HG03066 (cell line): ENCODE results near the gene MALSU1.

Source experiments
- ATAC-seq: cut with Tn5 transposase; IDR thresholded peaks from one replicate; pipeline ENCODE4 v1.9.1; 2021; ENCODE audit warnings: low read depth; ENCODE audit not compliant: unreplicated experiment

Gene MALSU1

DNA sequence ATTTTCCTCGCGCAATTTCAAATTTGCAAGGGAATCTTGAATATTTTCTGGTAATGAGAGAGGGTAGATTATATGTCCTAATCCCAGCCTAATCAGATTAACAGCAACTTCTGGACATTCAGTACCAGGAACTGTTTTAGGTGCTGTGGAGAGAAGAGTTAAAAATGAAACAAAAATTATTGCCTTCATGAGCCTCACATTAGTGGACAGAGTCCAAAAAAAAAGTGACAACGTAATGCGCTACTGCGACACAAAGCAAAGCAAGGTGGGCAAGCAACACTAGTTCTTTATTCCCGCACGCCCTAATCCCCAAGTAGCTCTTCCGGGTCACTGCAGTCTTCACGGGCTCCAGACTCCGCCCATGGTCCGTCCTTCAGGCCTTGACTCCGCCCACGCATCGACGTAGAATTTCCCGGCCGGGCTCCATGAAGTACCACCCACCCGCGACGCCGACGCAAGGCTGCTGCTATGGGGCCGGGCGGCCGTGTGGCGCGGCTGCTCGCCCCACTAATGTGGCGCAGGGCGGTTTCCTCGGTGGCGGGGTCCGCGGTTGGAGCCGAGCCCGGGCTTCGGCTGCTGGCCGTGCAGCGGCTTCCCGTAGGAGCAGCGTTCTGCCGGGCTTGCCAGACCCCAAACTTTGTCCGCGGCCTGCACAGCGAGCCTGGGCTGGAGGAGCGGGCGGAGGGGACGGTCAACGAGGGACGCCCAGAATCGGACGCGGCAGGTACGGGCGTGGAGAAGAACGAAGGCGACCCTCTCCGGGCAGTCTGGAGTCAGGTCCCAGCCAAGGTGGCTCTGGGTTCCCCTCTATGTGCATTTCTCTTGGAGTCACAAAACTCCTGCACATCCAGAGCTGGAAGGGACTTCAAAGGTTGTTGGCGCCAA lies at the start of gene MALSU1:
Gene MALSU1, plus strand, starts transcription at position 455 of the 885 bp plus-strand sequence. Its CDS starts 14 bp downstream, at position 469.
- peak; percentile 99 for ATAC-seq

DNA sequence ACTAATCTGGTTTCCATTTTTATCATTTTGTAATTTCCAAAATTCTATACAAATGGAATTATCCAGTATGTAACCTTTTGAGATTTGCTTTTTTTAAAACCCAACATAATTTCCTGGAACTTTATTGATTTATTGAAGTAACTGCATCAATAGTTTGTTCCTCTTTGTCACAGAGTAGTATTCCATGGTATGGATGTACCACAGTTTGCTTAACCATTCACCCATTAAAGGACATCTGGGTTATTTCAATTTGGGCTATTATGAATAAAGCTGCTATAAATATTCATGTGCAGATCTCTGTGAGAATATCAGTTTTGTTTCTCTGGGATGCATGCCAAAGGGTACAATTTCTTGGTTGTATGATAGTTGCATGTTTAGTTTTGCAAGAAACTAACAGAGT lies 49.7 kb upstream of the MALSU1 start:
- no peak for ATAC-seq

DNA sequence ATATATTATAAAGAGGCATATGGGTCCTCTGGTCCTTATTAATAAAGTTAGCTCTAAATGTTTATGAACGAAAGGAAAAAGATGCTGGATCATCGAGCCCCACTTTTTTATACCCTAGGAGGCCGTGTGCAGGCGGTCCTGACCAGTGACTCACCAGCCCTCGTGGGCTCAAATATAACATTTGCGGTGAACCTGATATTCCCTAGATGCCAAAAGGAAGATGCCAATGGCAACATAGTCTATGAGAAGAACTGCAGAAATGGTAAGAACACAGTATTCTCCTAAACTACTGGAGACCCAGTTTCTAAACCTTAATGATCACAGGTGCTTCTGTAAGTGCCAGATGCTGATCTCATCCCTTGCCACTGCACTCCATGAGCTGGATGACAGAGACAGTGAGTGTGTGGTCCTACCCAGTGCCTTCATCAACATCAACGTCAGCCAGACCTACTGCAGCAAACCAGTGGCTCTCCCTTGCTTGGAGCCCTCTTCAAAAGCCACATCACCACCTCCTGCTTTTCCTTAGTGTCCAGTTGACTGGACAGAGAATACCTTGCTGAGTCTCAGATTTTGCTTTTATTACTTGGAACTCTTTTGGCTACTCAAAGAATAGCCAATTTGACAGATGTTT lies 45.0 kb upstream of the MALSU1 start:
- ATAC-seq, result no peak

DNA sequence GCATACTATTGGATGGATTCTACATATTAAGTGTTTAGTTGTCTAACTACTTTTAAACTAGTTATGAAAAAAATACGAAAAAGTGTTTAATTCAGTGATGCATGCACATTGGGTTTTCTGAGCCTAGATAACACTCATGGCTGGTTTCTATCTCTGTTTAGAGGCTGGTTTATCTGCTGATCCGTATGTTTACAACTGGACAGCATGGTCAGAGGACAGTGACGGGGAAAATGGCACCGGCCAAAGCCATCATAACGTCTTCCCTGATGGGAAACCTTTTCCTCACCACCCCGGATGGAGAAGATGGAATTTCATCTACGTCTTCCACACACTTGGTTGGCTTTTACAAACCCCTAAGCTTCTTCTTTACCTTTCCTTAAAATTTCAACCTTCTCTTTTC lies 42.4 kb upstream of the MALSU1 start:
- ATAC-seq, result no peak

DNA sequence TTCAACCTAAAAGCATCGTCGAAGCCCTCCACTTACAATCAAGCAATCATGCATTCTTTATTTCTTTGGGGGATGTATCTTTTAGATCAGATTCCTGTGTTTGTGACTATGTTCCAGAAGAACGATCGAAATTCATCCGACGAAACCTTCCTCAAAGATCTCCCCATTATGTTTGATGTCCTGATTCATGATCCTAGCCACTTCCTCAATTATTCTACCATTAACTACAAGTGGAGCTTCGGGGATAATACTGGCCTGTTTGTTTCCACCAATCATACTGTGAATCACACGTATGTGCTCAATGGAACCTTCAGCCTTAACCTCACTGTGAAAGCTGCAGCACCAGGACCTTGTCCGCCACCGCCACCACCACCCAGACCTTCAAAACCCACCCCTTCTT lies 38.8 kb upstream of the MALSU1 start:
- ATAC-seq, result no peak

DNA sequence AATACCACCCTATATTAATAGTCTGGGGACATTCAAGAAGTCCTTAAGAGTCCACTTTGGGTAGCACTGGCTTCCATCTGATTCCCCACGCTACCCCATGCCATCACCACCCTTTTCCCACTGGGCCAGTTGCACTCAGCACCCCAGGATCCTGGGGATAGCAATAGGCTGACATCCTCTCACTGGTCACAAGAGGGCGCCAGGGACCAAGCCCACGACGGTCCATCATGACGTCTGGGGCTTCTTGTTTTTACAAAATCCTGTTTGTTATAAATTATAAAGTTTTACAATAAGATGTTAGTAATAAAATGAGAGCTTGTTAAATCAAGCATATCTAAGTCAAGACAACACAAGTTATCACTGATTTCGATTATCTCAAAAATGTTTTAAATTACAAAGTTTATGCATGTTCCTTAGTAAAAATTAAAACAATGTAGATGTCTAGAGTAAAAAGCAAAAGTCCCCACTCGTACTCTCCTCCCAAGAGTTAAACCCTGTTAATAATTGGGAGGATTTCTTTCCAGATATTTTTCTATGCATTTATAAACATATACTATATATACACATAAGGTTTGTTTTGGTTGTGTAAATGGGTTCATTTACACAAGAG lies 37.2 kb upstream of the MALSU1 start:
- peak; percentile 89 for ATAC-seq

DNA sequence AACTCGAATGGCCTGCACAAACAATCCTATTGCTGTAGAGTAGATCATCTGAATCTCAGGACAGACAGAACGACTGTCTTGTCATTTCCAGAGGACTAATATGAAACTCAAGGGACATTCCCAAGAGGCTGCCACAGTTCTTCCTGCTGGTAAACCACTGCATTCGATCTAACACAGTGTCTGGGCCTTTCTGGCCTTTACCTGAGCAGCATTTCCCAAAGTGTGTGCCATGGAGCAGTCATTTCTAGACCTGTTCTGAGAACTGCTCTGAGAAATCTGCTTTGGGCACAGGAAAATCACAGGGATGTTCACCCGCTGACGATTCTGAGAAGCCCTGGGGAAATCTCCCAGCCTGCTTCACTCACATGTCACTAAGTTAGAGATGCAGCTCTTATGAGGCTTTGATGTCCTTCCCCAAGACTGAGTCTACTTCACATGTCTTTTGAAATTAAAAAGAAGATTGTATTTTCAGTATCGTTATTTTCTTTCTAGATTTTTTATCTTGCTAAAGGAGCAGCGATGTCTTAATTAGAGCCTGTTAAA lies 34.2 kb upstream of the MALSU1 start:
- ATAC-seq, result no peak

DNA sequence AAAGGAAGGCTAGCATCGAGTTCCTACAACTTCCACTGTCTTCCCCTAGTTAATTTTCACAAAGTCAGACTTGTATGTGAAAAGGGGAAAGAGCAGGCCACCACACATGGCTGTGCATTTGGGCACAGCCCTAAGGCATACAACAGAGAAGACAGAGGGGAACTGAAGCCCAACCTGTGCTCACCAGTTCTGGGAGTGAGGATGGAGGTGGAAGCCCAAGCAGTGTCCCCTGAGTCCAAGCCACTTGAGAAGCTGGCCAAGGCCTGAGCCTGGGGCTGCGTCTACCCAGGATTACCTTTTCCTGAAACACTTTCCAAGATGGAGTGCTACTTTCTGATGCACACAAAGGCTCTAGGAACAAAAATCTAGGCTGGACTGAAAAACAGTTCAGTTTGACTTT lies 32.2 kb upstream of the MALSU1 start:
- no peak for ATAC-seq

DNA sequence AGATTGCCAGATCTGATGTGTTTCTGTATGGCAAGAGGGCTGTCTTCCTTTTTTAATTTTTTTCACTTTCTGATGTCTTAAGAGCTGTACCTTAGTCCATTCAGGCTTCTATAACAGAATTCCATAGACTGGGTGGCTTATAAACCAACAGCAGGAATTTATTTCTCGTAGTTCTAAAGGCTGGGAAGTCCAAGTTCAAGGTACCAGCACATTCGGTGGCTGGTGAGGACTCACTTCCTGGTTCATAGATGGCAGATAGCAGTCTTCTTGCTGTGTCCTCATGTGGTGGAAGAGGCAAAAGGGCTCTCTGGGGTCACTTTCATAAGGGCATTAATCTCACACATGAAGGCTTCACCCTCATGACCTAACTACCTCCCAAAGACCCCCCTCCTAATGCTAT lies 31.8 kb upstream of the MALSU1 start:
- no peak for ATAC-seq

DNA sequence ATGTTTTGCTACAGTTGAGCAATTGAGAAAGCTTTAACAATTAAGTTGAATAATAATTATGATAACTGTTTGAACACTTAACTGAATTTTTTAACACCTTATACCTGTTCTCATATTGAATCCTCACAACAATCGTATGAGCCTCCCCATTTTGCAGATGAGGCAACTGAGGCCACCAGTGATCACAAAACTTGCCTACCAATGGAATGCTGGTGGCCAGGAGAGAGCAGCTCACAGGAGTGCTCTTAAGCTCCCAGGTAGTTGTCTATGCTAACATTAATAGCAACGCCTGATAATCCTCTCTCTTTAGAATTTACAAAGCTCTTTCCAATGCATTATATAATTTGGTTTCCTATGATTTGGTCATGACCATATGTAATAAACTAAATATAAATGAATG lies 31.0 kb upstream of the MALSU1 start:
- no peak for ATAC-seq

DNA sequence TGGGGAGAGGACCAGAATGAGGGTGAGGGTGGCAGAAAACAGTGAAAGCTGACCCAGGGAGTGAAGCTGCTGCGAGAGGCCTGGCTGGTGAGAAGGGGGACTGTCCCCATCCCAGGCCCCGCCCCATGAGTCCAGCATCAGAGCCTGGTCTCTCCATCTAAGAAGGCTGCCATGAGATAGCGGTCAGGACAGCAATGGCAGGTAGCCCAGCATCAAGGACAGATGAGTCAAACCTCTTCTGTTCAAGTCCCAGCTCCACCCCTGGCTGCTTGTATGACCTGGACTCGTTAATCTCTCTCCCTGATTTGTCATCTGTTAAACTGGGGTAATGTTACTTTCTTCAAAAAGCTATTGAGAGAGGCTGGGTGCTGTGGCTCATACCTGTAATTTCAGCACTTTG lies 30.4 kb upstream of the MALSU1 start:
- no peak for ATAC-seq

DNA sequence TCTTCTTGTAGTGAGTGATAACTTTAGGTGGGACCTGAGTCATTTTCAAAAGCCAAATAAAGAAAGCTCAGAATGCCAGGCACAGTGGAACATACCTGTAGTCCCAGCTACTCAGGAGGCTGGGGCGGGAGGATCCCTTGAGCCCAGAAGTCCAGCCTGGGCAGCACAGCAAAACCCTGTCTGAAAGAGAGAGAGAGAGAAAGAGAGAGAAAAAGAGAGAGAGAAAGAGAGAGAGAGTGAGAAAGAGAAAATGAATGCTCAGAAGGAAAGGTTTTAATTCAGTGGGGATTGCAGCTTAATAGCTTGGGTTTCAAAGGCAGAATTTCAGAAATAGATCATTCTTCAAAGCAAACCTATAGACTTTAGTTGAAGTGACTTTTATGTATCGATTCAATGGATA lies 26.9 kb upstream of the MALSU1 start:
- no peak for ATAC-seq

DNA sequence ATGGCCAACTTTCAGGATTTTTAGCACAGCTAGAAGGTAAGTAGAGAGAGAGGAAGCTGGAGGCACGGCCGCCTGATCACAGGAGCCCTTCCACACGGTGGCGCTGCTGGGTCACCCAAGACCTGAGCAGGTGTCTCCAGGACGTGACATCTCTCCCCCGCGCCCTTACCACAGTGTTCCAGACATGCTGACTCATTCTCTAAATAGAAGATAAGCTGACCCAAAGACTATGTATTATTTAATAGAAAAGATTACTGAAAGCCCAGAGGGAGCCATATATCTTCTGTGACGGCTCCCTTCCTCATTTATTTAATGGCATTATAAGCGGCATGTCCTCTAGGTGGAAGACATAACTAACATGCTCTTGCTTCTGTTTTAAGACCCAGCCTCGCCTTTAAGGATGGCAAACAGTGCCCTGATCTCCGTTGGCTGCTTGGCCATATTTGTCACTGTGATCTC lies 26.0 kb upstream of the MALSU1 start:
- ATAC-seq, result peak; percentile 97

DNA sequence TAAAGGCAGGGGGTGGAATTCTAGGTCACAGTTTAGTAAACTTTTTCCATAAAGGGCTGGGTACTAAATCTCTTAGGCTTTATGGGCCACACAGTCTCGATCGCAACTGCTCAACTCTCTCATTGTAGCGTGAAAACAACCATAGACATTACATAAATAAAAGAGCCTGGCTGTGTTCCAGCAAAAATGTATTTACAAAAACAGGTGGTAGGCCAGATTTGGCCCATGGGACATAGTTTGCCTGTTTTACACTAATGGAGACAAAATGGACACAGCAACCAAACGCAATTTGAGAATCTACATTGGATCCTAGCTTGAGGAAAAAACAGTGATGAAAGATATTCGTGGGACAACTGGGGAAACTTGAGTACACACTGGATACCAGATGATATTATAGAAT lies 23.2 kb upstream of the MALSU1 start:
- ATAC-seq, result no peak

DNA sequence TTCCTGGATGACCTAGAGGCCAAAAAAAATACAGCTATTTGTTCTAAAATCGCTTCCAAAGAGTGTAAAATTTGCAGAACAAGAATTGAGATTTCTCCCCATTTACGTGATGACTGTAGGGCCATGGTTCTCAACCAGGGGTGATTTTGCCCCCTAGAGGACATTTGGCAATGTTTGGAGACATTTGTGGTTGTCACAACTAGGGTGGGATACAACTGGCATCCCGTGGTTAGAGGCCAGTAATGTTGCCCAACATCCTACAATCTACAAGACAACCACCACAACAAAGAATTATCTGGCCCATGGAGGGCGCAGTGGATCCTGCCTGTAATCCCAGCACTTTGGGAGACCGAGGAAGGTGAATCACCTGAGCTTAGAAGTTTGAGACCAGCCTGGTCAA lies 22.8 kb upstream of the MALSU1 start:
- no peak for ATAC-seq

DNA sequence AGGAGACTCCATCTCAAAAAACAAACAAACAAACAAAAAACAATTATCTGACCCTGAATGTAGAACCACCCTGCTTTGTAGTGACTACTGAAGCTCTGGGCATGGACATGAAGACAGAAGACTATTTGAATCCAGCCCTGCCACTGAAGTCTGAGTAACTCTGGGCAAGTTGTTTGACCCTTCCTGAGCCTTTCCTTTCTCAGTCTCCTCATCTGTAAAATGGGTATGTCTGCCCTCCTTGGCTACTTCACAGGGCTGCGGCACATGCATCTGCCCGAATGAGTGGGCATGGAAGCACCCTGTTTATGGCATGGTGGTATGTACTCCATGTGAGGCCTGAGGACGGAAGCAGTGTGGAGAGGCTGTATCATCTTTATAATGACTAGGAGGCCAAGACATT lies 22.2 kb upstream of the MALSU1 start:
- no peak for ATAC-seq

DNA sequence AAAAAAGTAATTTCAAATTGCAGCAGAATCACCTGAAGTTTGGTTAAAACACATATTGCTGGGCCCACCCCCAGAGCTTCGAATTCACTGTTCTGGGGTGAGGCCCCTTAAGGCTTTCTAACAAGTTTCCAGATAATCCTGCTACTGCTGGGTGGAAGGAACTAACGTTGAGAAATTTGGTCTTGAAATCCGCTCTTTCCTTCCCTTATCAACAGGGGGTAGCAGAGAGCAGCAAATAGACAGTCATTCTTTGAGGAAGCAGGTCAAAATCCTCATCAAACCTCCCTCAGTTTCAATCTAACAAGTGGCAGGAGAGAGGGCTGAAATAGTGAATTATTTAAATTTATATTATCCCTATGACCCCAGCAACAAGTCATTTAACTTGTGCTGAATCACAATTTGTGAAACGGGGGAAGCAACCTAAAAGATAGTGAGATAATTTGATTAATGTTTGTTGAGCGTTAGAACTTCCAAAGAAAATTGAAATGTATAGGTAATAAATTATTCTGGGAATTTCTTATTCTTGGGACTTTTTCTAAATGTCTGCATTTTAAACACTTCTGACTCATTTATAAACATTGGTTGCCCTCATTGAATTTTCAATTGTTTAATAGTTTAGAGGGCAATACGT lies 21.7 kb upstream of the MALSU1 start:
- no peak for ATAC-seq

DNA sequence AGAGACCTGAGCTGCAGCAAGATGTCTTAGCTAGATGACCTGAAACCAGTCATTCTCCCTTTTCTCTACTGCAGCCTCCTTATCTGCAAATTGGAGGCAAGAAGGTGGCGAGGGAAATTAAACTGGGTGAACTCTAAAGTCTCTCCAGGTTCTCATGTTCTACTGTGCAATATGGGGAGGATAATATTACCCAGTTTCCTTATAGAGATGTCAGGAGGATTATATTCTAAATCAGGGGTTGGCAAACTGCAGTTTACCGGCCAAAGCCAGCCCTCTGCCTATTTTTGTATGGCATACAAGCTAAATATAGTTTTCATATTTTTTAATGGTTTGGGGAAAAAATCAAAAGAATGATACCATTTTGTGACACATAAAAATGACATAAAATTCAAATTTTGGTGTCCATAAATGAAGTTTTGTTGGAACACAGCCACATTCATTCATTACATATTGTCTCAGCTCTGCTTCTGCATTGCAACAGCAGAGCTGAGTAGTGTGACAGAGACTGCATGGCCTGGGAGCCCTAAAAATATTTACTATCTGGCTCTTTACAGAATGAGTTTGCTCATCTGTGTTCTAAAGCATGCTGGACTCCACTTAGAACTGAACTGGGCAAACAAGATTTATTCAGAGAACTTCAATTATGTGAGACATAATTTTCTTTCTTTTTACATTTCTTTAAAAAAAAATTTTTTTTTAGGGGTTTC lies 19.2 kb upstream of the MALSU1 start:
- ATAC-seq, result no peak

DNA sequence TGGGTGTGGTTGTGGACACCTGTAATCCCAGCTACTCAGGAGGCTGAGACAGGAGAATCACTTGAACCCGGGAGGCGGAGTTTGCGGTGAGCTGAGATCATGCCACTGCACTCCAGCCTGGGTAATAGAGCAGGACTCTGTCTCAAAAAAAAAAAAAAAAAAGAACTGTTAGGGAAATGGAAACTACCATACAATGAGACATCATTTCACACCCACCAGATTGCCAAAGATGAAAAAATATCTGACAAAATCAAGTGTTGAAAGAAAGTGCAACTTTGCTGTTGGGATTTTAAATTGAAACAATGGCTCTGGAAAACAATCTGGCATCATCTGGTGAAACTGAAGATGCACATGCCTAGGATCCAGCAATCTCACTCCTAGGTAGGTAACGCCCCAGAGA lies 16.1 kb upstream of the MALSU1 start:
- ATAC-seq, result no peak

DNA sequence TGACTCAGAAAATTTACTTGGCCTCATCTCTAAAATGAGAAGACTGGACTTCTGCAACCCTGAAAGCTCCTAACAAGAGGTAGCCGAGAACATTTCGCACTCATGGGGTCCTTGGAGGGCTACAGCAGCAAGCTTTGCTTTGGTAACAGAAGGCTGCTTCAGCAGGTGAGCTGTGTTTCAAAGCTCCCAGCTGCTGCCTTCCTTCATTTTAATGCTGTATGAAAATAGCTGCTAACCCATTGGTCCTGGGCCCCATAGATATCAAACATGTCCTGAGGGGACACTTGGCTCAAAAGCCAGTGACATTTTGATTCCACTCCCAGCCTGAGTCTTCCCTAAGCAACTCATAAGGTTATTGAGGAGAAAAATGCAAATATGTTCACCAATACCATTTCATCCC lies 14.3 kb upstream of the MALSU1 start:
- ATAC-seq, result no peak
